Endodermal cell (in vitro differentiated cells): ENCODE results near the gene CACTIN. TPM values are rescaled to one million over a fixed set of nuclear protein-coding genes. Genes with fewer than 3 reads are reported as not detected.
A peak's percentile ranks its signal among the peaks of the same experiment; 100 is the strongest.

Experiments
- DNase-seq: peaks from one replicate; pipeline ENCODE4 v3.0.0-alpha.2; 2017
- H3K27ac ChIP-seq: 2 replicates; pipeline ENCODE4 v1.5.1; 2013; ENCODE audit warnings: mild to moderate bottlenecking, low read depth, low read length, moderate library complexity
- H3K27me3 ChIP-seq: 2 replicates; pipeline ENCODE4 v1.6.1; 2013; ENCODE audit warnings: mild to moderate bottlenecking, low read length, moderate library complexity; ENCODE audit not compliant: insufficient read depth, control insufficient read depth, poor library complexity, severe bottlenecking
- H3K36me3 ChIP-seq: 2 replicates; pipeline ENCODE4 v1.7.0; 2013; ENCODE audit warnings: mild to moderate bottlenecking, low read length, moderate library complexity; ENCODE audit not compliant: control insufficient read depth, insufficient read depth
- H3K4me1 ChIP-seq: one replicate; pipeline ENCODE4 v1.7.0; 2013; ENCODE audit warnings: low read length; ENCODE audit not compliant: control insufficient read depth, insufficient read depth
- H3K4me3 ChIP-seq: 2 replicates; pipeline ENCODE4 v1.5.1; 2013; ENCODE audit warnings: mild to moderate bottlenecking, low read length, moderate library complexity
- H3K9ac ChIP-seq: 2 replicates; pipeline ENCODE4 v1.6.1; 2013; ENCODE audit warnings: mild to moderate bottlenecking, low read length, moderate library complexity; ENCODE audit not compliant: poor library complexity, severe bottlenecking; ENCODE audit errors: extremely low read depth
- H3K9me3 ChIP-seq: 2 replicates; pipeline ENCODE4 v1.6.1; 2013; ENCODE audit warnings: mild to moderate bottlenecking, low read length, moderate library complexity; ENCODE audit not compliant: control insufficient read depth
- H3K27ac Mint-ChIP-seq: 2 replicates; pipeline ENCODE4 v1.8.0; 2020; ENCODE audit warnings: mixed read lengths
- H3K27me3 Mint-ChIP-seq: 2 replicates; pipeline ENCODE4 v1.8.0; 2021; ENCODE audit warnings: mild to moderate bottlenecking, mixed read lengths; ENCODE audit not compliant: insufficient read depth
- H3K36me3 Mint-ChIP-seq: 2 replicates; pipeline ENCODE4 v1.8.0; 2020; ENCODE audit warnings: low read depth, mixed read lengths
- H3K4me1 Mint-ChIP-seq: 2 replicates; pipeline ENCODE4 v1.8.0; 2020; ENCODE audit warnings: mixed read lengths
- H3K4me3 Mint-ChIP-seq: 2 replicates; pipeline ENCODE4 v1.8.0; 2020; ENCODE audit warnings: mild to moderate bottlenecking, moderate library complexity, mixed read lengths
- H3K9me3 Mint-ChIP-seq: 2 replicates; pipeline ENCODE4 v1.8.0; 2020; ENCODE audit warnings: mild to moderate bottlenecking, mixed read lengths
- CTCF ChIP-seq: fragments of 200-600 bp; sonication (generic); conservative IDR thresholded peaks from 2 replicates; pipeline ENCODE4 v1.5.0; 2021; ENCODE audit warnings: antibody characterized with exemption, mild to moderate bottlenecking
- WGBS, 2 experiments: methylation state at CpG; one replicate each; pipeline versions ENCODE4 v1.1.5 to v1.1.7; 2013; ENCODE audit warnings: missing lambda C conversion rate in 2 of 2, mixed read lengths in 1 of 2; ENCODE audit not compliant: insufficient coverage in 1 of 2, insufficient read length in 1 of 2; 5-methylcytosine and 5-hydroxymethylcytosine counted together
- total RNA-seq, 2 donors: library from RNA; stranded (reverse); fragmentation: NEBNext Ultra II Directional in 1 of 2; extraction: Animal tissue kit (Norgen Biotek cat#: 25700) in 1 of 2; gene quantifications; 2 replicates in 1 of 2; 3 replicates in 1 of 2; pipeline ENCODE4 v1.2.1, GENCODE V29; 2021

The CACTIN gene
- total RNA-seq, 2 donors from 2014 or later = 31.5 to 33.5 TPM

GRCh38 chr19:3614858-3615505 is 11.6 kb downstream of the CACTIN start:
- H3K9me3 Mint-ChIP-seq = no peaks in the 10 kb centered on the region
- Histone ChIP-seq H3K4me1 (no peaks in the 10 kb centered on the region), H3K4me3 (no peak overlapping the region), H3K27me3 (no peaks in the 10 kb centered on the region), H3K36me3 (peaks cover 11% of the 10 kb centered on the region), H3K27ac (no peak overlapping the region), H3K9ac (no peak overlapping the region), H3K9me3 (no peaks in the 10 kb centered on the region)
- H3K36me3 Mint-ChIP-seq = peaks cover 18% of the 10 kb centered on the region
- WGBS, 2 experiments = 87 to 88% methylated on average over 11 to 18 of the region's 18 CpGs
- H3K4me3 Mint-ChIP-seq = no peak overlapping the region
- H3K27me3 Mint-ChIP-seq = no peaks in the 10 kb centered on the region
- no peak for DNase-seq
- no peaks in the 10 kb centered on the region for H3K4me1 Mint-ChIP-seq
- no peak for TF ChIP-seq CTCF
- H3K27ac Mint-ChIP-seq = no peak overlapping the region

- Mint-ChIP-seq H3K27ac (no peak overlapping the region), H3K27me3 (no peaks in the 10 kb centered on the region), H3K36me3 (peaks cover 21% of the 10 kb centered on the region), H3K4me3 (no peak overlapping the region), H3K9me3 (no peaks in the 10 kb centered on the region), H3K4me1 (no peaks in the 10 kb centered on the region)
- Histone ChIP-seq H3K4me1 (no peaks in the 10 kb centered on the region), H3K27me3 (no peaks in the 10 kb centered on the region), H3K9ac (no peak overlapping the region), H3K9me3 (no peaks in the 10 kb centered on the region), H3K27ac (no peak overlapping the region), H3K36me3 (peaks cover 11% of the 10 kb centered on the region), H3K4me3 (no peak overlapping the region)
- WGBS, 2 experiments = 94 to 95% methylated on average over 26 to 39 of the region's 39 CpGs
- no peak for DNase-seq
- no peak for TF ChIP-seq CTCF
Measured at GRCh38 chr19:3613818-3614661, 12.6 kb downstream of the CACTIN start.

- no peaks in the 10 kb centered on the region for H3K9me3 ChIP-seq
- no peak overlapping the region for H3K9ac ChIP-seq
- no peak for TF ChIP-seq CTCF
- H3K36me3 Mint-ChIP-seq = peaks cover 21% of the 10 kb centered on the region
- no peaks in the 10 kb centered on the region for H3K4me1 Mint-ChIP-seq
- no peaks in the 10 kb centered on the region for H3K27me3 ChIP-seq
- WGBS, 2 experiments = 85 to 91% methylated on average over 37 to 79 of the region's 79 CpGs
- DNase-seq = peak; percentile 89
- no peak overlapping the region for H3K4me3 ChIP-seq
- no peaks in the 10 kb centered on the region for H3K27me3 Mint-ChIP-seq
- H3K36me3 ChIP-seq = peaks cover 7% of the 10 kb centered on the region
- no peak overlapping the region for H3K4me3 Mint-ChIP-seq
- no peaks in the 10 kb centered on the region for H3K9me3 Mint-ChIP-seq
- H3K27ac ChIP-seq = no peak overlapping the region
- no peaks in the 10 kb centered on the region for H3K4me1 ChIP-seq
- no peak overlapping the region for H3K27ac Mint-ChIP-seq
Measured at GRCh38 chr19:3612901-3613741, 13.5 kb downstream of the CACTIN start.
